ENCODE data around the gene DNTTIP2. TPM values are rescaled to one million over a fixed set of nuclear protein-coding genes. Genes with fewer than 3 reads are reported as not detected.
A peak's percentile ranks its signal among the peaks of the same experiment; 100 is the strongest.
"Not testable (repeated sequence)": the region's sequence is repeated elsewhere in the genome, so short reads cannot be mapped to it uniquely, and the experiment has no call there.

The DNTTIP2 gene
- total RNA-seq (10 to 100 TPM; 32.9 to 57.8 (median 46.0) TPM), polyA plus RNA-seq (10 to 100 TPM; 44.0 to 55.9 (median 50.8) TPM)
- long read RNA-seq, donor 1, full-length matches to known transcripts, result 10 of 28 reads
- long read RNA-seq, donor 1, partial matches to known transcripts, result 18 of 28 reads
- long read RNA-seq, donor 1, other reads (novel, unspliced or antisense), result 0 of 28 reads
- long read RNA-seq, donor 2, full-length matches to known transcripts, result 5 of 23 reads
- long read RNA-seq, donor 2, partial matches to known transcripts, result 18 of 23 reads
- long read RNA-seq, donor 2, other reads (novel, unspliced or antisense), result 0 of 23 reads

- Histone ChIP-seq H3K4me1 (peaks cover 33 to 54% (median 42%) of the 10 kb centered on the region in 6 donors), H3K27ac (peak within 1 kb of the TSS; percentile 81 to 96 (median 96)), H3K9me3 (no peaks in the 10 kb centered on the region), H3K36me3 (peaks cover 0 to 51% (median 31%) of the 10 kb centered on the region in 6 donors), H3K27me3 (replicated peaks in 1 of 7) (no peaks in the 10 kb centered on the region), H3K4me3 (peak within 1 kb of the TSS; percentile 50 to 96 (median 94))
- TF ChIP-seq POLR2AphosphoS5 (IDR thresholded peaks at IDR 0.05) (peak; percentile 97 to 98 (median 97)), CTCF (IDR thresholded peaks at IDR 0.05 in 8 of 11, conservative IDR thresholded peaks at IDR 0.05 in 3 of 11) (peak in 2 of 11 experiments; percentile 9 to 33), POLR2A (IDR thresholded peaks at IDR 0.05) (peak; percentile 41 to 79 (median 66))
- intact Hi-C loops (cut with DNase I; ENCODE audit: low total_unique reads), result no loop called here
- DNase-seq, result peak; percentile 97
- 0 to 1% (median 0%) methylated on average over 50 of the region's 50 CpGs for WGBS, 5 donors
These were observed at the start of gene DNTTIP2 for GRCh38 chr1:93878889-93879586. DNTTIP2 (minus strand) TSS chr1:93879206; CDS start chr1:93879148, 58 bp downstream.

GRCh38 chr1:93925206-93925605, 46.2 kb upstream of the DNTTIP2 start:
- WGBS, 5 donors, result 91 to 96% (median 96%) methylated on average over 3 of the region's 3 CpGs
- no peak for DNase-seq
- intact Hi-C loops (cut with DNase I; ENCODE audit: low total_unique reads), result no loop called here
- Histone ChIP-seq H3K27me3 (replicated peaks in 1 of 7) (no peaks in the 10 kb centered on the region), H3K9me3 (peaks cover 0 to 22% (median 8%) of the 10 kb centered on the region in 8 donors), H3K36me3 (no peaks in the 10 kb centered on the region), H3K4me3 (no peak overlapping the region), H3K4me1 (no peaks in the 10 kb centered on the region), H3K27ac (no peak overlapping the region)
- TF ChIP-seq CTCF (IDR thresholded peaks at IDR 0.05 in 8 of 11, conservative IDR thresholded peaks at IDR 0.05 in 3 of 11) (no peak), POLR2AphosphoS5 (IDR thresholded peaks at IDR 0.05) (no peak), POLR2A (IDR thresholded peaks at IDR 0.05) (no peak)

- Histone ChIP-seq H3K36me3 (no peaks in the 10 kb centered on the region), H3K4me3 (no peak overlapping the region), H3K27me3 (replicated peaks in 1 of 7) (no peaks in the 10 kb centered on the region), H3K4me1 (no peaks in the 10 kb centered on the region), H3K27ac (no peak overlapping the region), H3K9me3 (no peaks in the 10 kb centered on the region)
- DNase-seq, result no peak
- TF ChIP-seq POLR2AphosphoS5 (IDR thresholded peaks at IDR 0.05) (no peak), CTCF (IDR thresholded peaks at IDR 0.05 in 8 of 11, conservative IDR thresholded peaks at IDR 0.05 in 3 of 11) (no peak), POLR2A (IDR thresholded peaks at IDR 0.05) (no peak)
- intact Hi-C loops (cut with DNase I; ENCODE audit: low total_unique reads), result no loop called here
- WGBS, 5 donors, result 44 to 74% (median 58%) methylated on average over 1 of the region's 1 CpG
These were observed 40.8 kb upstream of the DNTTIP2 start for GRCh38 chr1:93919780-93920179.

- Histone ChIP-seq H3K36me3 (no peaks in the 10 kb centered on the region), H3K27ac (no peak overlapping the region), H3K4me1 (no peaks in the 10 kb centered on the region), H3K4me3 (no peak overlapping the region), H3K9me3 (no peaks in the 10 kb centered on the region), H3K27me3 (replicated peaks in 1 of 7) (no peaks in the 10 kb centered on the region)
- WGBS, 5 donors, result 90 to 94% (median 92%) methylated on average over 10 of the region's 10 CpGs
- DNase-seq, result no peak
- intact Hi-C loops (cut with DNase I; ENCODE audit: low total_unique reads), result no loop called here
- TF ChIP-seq CTCF (IDR thresholded peaks at IDR 0.05 in 8 of 11, conservative IDR thresholded peaks at IDR 0.05 in 3 of 11), result no peak
- no peak for TF ChIP-seq POLR2A (IDR thresholded peaks at IDR 0.05)
- no peak for TF ChIP-seq POLR2AphosphoS5 (IDR thresholded peaks at IDR 0.05)
These were observed 38.3 kb upstream of the DNTTIP2 start for GRCh38 chr1:93917302-93917701.

- H3K27ac ChIP-seq; intact Hi-C loops (cut with DNase I; ENCODE audit: low total_unique reads); H3K36me3 ChIP-seq; H3K4me3 ChIP-seq; DNase-seq; H3K27me3 ChIP-seq (replicated peaks in 1 of 7); H3K9me3 ChIP-seq: not testable (repeated sequence)
- H3K4me1 ChIP-seq, result peaks cover 9 to 36% (median 22%) of the 10 kb centered on the region in 6 donors
- 92 to 100% (median 97%) methylated on average over 3 of the region's 3 CpGs for WGBS, 5 donors
These were observed 31.9 kb upstream of the DNTTIP2 start for GRCh38 chr1:93910880-93911279.
